Neural progenitor cell (in vitro differentiated cells): ENCODE measurements around the gene CNIH2.

Experiments used
- EZH2 ChIP-seq: fragments of 200-600 bp; sonication (generic); IDR thresholded peaks from 2 replicates; pipeline ENCODE4 v1.6.1; 2017; ENCODE audit warnings: antibody characterized with exemption, mild to moderate bottlenecking, moderate library complexity
- EZH2phosphoT487 ChIP-seq: fragments of 200-600 bp; sonication (generic); IDR thresholded peaks from 2 replicates; pipeline ENCODE4 v1.6.1; 2017; ENCODE audit warnings: antibody characterized with exemption
- TF ChIP-seq, protein P1 (sequence below): fragments of 200-600 bp; sonication (generic); IDR thresholded peaks from 2 replicates; pipeline ENCODE4 v1.5.1; 2017; ENCODE audit warnings: antibody characterized with exemption, mild to moderate bottlenecking

DNA sequence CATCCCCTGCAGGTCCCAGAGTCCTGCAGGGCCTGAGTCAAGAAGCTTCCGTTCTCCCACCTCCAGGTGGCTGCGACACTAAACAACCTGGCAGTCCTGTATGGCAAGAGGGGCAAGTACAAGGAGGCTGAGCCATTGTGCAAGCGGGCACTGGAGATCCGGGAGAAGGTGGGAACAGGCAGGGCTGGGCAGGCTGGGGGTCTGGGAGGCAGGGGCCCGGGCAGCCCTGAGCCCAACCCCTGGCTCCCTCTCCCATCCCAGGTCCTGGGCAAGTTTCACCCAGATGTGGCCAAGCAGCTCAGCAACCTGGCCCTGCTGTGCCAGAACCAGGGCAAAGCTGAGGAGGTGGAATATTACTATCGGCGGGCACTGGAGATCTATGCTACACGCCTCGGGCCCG is 14.2 kb upstream of the CNIH2 start:
- TF ChIP-seq, protein P1, sequence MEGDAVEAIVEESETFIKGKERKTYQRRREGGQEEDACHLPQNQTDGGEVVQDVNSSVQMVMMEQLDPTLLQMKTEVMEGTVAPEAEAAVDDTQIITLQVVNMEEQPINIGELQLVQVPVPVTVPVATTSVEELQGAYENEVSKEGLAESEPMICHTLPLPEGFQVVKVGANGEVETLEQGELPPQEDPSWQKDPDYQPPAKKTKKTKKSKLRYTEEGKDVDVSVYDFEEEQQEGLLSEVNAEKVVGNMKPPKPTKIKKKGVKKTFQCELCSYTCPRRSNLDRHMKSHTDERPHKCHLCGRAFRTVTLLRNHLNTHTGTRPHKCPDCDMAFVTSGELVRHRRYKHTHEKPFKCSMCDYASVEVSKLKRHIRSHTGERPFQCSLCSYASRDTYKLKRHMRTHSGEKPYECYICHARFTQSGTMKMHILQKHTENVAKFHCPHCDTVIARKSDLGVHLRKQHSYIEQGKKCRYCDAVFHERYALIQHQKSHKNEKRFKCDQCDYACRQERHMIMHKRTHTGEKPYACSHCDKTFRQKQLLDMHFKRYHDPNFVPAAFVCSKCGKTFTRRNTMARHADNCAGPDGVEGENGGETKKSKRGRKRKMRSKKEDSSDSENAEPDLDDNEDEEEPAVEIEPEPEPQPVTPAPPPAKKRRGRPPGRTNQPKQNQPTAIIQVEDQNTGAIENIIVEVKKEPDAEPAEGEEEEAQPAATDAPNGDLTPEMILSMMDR, result no peak
- TF ChIP-seq EZH2 (no peak), EZH2phosphoT487 (no peak)
